ENCODE data around the gene PIP4K2A.

DNA sequence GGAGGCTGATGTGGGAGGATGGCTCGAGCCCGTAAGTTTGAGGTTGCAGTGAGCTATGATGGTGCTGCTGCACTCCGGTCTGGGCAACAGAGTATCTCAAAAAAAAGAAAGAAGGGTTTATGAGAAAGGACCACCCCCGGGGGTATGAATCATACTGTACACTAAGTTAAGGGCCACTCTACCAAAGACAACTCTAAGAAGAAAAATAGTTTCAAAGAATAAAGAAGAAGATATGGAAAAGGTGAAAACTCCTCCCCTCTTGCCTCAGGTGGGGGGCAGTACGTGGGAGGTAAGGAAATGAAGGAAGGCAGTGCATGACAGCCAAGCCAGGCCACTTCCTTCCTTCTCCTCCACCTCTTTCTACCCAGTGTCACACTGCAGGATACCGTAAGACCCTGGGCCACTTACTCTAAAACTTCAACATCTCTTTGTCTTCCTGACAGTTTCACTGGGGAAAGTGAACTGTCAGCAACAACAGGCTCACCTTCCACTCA is 61.3 kb downstream of the PIP4K2A start:
- no peak for TF ChIP-seq EZH2phosphoT487 (IDR thresholded peaks at IDR 0.05; ENCODE audit: borderline replicate concordance)
- TF ChIP-seq, protein P1, sequence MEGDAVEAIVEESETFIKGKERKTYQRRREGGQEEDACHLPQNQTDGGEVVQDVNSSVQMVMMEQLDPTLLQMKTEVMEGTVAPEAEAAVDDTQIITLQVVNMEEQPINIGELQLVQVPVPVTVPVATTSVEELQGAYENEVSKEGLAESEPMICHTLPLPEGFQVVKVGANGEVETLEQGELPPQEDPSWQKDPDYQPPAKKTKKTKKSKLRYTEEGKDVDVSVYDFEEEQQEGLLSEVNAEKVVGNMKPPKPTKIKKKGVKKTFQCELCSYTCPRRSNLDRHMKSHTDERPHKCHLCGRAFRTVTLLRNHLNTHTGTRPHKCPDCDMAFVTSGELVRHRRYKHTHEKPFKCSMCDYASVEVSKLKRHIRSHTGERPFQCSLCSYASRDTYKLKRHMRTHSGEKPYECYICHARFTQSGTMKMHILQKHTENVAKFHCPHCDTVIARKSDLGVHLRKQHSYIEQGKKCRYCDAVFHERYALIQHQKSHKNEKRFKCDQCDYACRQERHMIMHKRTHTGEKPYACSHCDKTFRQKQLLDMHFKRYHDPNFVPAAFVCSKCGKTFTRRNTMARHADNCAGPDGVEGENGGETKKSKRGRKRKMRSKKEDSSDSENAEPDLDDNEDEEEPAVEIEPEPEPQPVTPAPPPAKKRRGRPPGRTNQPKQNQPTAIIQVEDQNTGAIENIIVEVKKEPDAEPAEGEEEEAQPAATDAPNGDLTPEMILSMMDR (conservative IDR thresholded peaks at IDR 0.05; ENCODE audit: low read length): no peak

Measured in Loucy (cell line).